IPS DF 4.7 (cell line): Measurements from ENCODE around the gene CDH4.

Experiments
- DNase-seq: peaks from one replicate; pipeline ENCODE4 v3.0.0-alpha.2; 2013; ENCODE audit warnings: low spot score; ENCODE audit errors: extremely low read depth

Gene CDH4

GRCh38 chr20:61948586-61949362, 696.7 kb downstream of the CDH4 start:
- no peak for DNase-seq

GRCh38 chr20:61949363-61949713, 697.3 kb downstream of the CDH4 start:
- no peak for DNase-seq

GRCh38 chr20:61949714-61950640, 697.9 kb downstream of the CDH4 start:
- DNase-seq, result no peak

- no peak for DNase-seq
These were observed 698.6 kb downstream of the CDH4 start for GRCh38 chr20:61950641-61951071.

- no peak for DNase-seq
These were observed 699.9 kb downstream of the CDH4 start for GRCh38 chr20:61951695-61952533.

- no peak for DNase-seq
These were observed 701.3 kb downstream of the CDH4 start for GRCh38 chr20:61953037-61954021.

- no peak for DNase-seq
These were observed 702.4 kb downstream of the CDH4 start for GRCh38 chr20:61954276-61955021.

GRCh38 chr20:61955668-61956395, 703.8 kb downstream of the CDH4 start:
- DNase-seq, result no peak

- DNase-seq, result no peak
These were observed 704.6 kb downstream of the CDH4 start for GRCh38 chr20:61956396-61957342.

GRCh38 chr20:61957961-61958715, 706.1 kb downstream of the CDH4 start:
- no peak for DNase-seq

- no peak for DNase-seq
These were observed 707.0 kb downstream of the CDH4 start for GRCh38 chr20:61958773-61959700.

GRCh38 chr20:61960836-61961235, 708.8 kb downstream of the CDH4 start:
- no peak for DNase-seq

- DNase-seq, result no peak
These were observed 711.1 kb downstream of the CDH4 start for GRCh38 chr20:61963149-61963548.

GRCh38 chr20:61963885-61964674, 712.0 kb downstream of the CDH4 start:
- DNase-seq, result no peak
